HFFc6 (cell line): ENCODE data around the gene PER1. TPM values are rescaled to one million over a fixed set of nuclear protein-coding genes. Genes with fewer than 3 reads are reported as not detected.
A peak's percentile ranks its signal among the peaks of the same experiment; 100 is the strongest.

Experiments used
- DNase-seq: peaks from one replicate; pipeline ENCODE4 v3.0.0-alpha.2; 2018
- H3K27ac Mint-ChIP-seq: 2 replicates; pipeline ENCODE4 v1.8.0; 2020; ENCODE audit warnings: mild to moderate bottlenecking, mixed read lengths
- H3K27me3 Mint-ChIP-seq: 2 replicates; pipeline ENCODE4 v1.8.0; 2021; ENCODE audit warnings: mild to moderate bottlenecking, moderate library complexity, mixed read lengths; ENCODE audit not compliant: insufficient read depth
- H3K36me3 Mint-ChIP-seq: 2 replicates; pipeline ENCODE4 v1.8.0; 2021; ENCODE audit warnings: low read depth, mixed read lengths
- H3K4me1 Mint-ChIP-seq: 2 replicates; pipeline ENCODE4 v1.8.0; 2020; ENCODE audit warnings: low read depth, mixed read lengths
- H3K4me3 Mint-ChIP-seq: 2 replicates; pipeline ENCODE4 v1.8.0; 2020; ENCODE audit warnings: mild to moderate bottlenecking, moderate library complexity, mixed read lengths
- H3K9me3 Mint-ChIP-seq: 2 replicates; pipeline ENCODE4 v1.8.0; 2020; ENCODE audit warnings: mild to moderate bottlenecking, mixed read lengths
- total RNA-seq, 6 experiments: library from RNA; stranded (reverse); fragmentation: NEBNext Ultra II Directional; extraction: Animal tissue kit (Norgen Biotek cat#: 25700); gene quantifications; 2 replicates in 1 of 6; 3 replicates in 5 of 6; pipeline ENCODE4 v1.2.3, GENCODE V29; 2021
- TF ChIP-seq, protein P1 (sequence below): fragments of 200-600 bp; sonication (generic); IDR thresholded peaks from 2 replicates; pipeline ENCODE4 v1.5.0; 2021; ENCODE audit warnings: antibody characterized with exemption, mild to moderate bottlenecking

Gene PER1
- total RNA-seq, 6 experiments from 2014 or later, result 18.9 to 31.8 (median 26.9) TPM

DNA sequence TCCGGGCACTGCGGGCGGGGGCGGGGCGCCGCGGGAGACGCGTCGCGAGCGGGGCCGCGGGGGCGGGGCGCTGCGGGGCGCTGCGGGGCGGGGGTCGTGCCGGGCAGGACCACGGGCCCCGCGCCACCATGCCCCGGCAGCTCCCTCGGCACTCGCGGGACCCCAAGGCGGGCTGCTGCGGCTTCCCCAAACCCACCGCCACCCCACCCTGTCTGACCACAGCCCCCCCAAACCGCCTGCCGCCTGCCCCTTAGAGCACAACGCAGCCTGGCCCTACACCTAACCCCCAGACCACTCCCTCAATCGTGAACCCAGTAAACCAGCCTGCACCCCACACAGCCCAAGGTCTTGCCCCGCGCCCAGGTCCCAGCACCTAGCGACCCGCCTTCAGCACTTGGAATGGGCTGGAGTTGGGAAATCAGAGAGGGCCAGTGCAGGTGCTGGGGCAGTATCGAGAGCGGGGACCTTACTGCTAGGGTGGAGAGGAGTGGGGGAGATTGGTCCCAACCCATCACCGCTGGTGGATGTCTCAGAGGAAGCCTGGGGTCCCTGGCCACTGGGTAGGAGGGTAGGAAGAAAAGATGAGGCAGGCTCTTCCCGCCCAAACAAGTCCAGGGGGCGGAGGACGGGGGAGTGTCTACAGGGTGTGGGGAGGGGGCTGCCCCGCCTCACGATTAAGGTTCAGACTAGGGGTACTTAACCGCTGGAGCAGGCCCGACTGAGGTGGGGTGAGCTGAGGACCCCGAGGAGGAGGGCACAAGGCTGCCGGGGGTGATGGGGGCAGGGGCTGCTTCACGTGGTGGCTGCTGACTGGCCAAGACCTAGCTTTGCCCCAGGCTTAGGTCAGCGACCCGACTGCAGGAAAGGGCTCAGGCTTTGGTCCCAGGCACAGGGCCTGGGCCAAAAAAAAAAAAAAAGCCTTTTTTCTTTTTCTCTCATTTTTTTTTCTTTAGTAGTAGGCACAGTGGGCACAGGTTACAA is 11.1 kb upstream of the PER1 start:
- no peak for DNase-seq
- Mint-ChIP-seq H3K9me3 (no peaks in the 10 kb centered on the region), H3K27me3 (peaks cover 4% of the 10 kb centered on the region), H3K36me3 (peaks cover 9% of the 10 kb centered on the region), H3K4me3 (peak overlapping the region; percentile 86), H3K4me1 (peaks cover 46% of the 10 kb centered on the region), H3K27ac (peak overlapping the region; percentile 97)
- TF ChIP-seq, protein P1, sequence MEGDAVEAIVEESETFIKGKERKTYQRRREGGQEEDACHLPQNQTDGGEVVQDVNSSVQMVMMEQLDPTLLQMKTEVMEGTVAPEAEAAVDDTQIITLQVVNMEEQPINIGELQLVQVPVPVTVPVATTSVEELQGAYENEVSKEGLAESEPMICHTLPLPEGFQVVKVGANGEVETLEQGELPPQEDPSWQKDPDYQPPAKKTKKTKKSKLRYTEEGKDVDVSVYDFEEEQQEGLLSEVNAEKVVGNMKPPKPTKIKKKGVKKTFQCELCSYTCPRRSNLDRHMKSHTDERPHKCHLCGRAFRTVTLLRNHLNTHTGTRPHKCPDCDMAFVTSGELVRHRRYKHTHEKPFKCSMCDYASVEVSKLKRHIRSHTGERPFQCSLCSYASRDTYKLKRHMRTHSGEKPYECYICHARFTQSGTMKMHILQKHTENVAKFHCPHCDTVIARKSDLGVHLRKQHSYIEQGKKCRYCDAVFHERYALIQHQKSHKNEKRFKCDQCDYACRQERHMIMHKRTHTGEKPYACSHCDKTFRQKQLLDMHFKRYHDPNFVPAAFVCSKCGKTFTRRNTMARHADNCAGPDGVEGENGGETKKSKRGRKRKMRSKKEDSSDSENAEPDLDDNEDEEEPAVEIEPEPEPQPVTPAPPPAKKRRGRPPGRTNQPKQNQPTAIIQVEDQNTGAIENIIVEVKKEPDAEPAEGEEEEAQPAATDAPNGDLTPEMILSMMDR, result no peak

DNA sequence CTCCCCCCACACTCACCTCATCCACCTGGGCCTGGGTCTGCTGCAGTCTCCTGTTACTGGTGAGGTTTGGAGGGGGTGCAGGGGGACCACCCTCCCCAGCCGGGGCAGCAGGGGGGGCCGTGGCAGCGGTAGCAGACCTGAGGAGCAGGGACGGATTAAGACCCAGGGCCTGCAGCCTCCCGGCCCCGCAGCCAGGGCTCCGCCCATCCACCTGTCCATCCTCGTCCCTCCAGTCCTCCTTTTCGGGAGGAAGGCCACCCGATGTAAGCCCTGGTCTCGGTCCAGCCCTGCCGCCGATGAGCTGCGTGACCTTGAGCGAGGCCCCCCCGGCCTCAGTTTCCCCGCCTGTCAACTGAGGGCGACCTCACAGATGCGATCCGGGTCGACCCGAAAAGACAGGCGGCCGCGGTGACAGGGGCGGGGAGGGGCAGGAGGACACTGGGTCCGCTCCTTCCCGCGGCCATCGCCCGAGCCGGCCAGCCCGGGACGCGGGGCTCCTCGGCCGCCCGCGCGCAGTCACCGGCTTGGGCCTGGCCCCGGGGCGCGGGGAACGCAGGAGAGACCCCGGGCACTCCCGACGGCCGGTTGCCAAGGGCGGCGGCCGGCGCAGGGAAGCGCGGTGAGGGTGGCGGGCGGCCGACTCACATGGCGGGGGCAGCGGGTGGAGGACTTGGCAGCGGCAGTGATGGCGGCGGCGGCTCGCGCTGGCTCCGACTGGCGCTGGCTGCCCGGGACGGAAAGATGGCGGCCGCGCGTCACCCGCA is 10.2 kb upstream of the PER1 start, which contains the start of gene VAMP2:
VAMP2 (minus strand) TSS at position 716 of the 764 bp plus-strand sequence; CDS start at position 647, 69 bp downstream.
- Mint-ChIP-seq H3K36me3 (peaks cover 9% of the 10 kb centered on the region), H3K27me3 (peaks cover 4% of the 10 kb centered on the region), H3K9me3 (no peaks in the 10 kb centered on the region), H3K4me3 (peak within 1 kb of the TSS; percentile 87), H3K4me1 (peaks cover 46% of the 10 kb centered on the region), H3K27ac (peak within 1 kb of the TSS; percentile 97)
- TF ChIP-seq, protein P1, result peak; percentile 22; the same call in 1 of the 2 replicates
- DNase-seq, result peak; percentile 68

DNA sequence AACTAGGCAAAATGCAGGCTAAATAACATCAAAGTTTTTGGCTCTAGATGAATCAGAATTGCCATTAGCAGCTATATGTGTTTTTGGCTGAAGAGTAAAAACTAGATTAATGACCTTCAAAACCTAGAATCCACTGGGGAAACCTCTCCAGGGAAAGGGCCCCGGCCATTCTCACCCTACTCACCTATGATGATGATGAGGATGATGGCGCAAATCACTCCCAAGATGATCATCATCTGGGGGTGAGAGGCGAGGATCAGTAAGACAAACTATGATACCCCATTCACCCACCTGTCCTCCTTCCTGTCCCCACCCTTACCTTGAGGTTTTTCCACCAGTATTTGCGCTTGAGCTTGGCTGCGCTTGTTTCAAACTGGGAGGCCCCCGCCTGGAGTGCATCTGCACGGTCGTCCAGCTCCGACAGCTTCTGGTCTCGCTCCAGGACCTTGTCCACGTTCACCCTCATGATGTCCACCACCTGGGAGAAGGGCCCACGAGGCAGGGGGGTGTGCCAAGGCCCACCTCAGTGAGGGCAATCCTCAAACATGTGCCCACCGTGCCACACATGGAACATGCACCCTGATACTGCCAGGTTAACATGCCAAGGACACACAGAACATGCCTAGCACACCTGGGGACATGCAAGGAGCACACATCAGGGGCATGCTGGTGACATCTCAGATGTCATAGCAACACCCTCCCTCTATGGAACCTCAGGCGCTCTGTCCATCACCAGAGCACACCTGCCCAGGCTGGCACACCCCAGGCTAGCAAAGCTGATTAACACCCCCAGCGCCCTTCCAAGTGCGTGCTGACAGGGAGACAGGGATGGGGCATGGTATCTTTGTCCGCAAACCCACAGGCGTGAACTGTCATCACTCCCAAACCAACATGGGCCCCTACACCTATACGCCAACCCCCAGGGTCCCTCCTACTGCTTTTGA is 9.4 kb upstream of the PER1 start:
- peaks cover 46% of the 10 kb centered on the region for H3K4me1 Mint-ChIP-seq

DNA sequence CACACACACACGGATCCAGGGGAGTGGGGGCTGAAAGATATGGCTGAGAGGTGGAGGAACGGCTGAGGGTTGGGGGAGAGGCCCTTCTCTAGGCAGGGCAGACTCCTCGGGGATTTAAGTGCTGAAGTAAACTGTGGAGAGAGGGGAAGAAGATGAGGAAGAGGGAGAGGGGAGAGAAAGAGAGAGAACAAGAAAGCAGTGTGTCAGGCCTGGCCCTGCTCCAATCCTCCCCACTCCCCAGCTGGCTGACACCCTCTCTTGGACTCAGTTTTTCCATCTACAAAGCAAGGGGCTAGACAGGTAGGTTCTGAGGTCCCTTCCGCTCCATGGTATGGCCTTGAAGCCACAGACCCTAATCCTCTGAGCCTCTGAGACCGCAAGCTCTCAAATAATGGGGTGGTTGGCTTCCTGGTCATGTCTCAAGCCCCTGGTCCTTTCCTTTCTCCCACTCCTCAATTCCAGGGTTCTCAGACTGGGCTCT is 8.6 kb upstream of the PER1 start:
- Mint-ChIP-seq H3K27me3 (peaks cover 2% of the 10 kb centered on the region), H3K4me3 (peak overlapping the region; percentile 87), H3K9me3 (no peaks in the 10 kb centered on the region), H3K4me1 (peaks cover 46% of the 10 kb centered on the region), H3K36me3 (peaks cover 9% of the 10 kb centered on the region), H3K27ac (peak overlapping the region; percentile 85; the same call in 1 of the 2 replicates)
- DNase-seq, result no peak
- TF ChIP-seq, protein P1, result no peak

More for the DNA sequence above, 9.4 kb upstream of the PER1 start:
- TF ChIP-seq, protein P1, result no peak
- Mint-ChIP-seq H3K27me3 (peaks cover 2% of the 10 kb centered on the region), H3K27ac (peak overlapping the region; percentile 85), H3K36me3 (peaks cover 9% of the 10 kb centered on the region), H3K9me3 (no peaks in the 10 kb centered on the region), H3K4me3 (peak overlapping the region; percentile 87)
- no peak for DNase-seq
